GM21723 (cell line): ENCODE measurements around the gene FRYL.
"Not testable (repeated sequence)": the region's sequence is repeated elsewhere in the genome, so short reads cannot be mapped to it uniquely, and the experiment has no call there.

Experiments used
- ATAC-seq: cut with Tn5 transposase; IDR thresholded peaks from one replicate; pipeline ENCODE4 v1.9.1; 2021; ENCODE audit warnings: mild to moderate bottlenecking, moderate library complexity; ENCODE audit not compliant: unreplicated experiment

The FRYL gene

DNA sequence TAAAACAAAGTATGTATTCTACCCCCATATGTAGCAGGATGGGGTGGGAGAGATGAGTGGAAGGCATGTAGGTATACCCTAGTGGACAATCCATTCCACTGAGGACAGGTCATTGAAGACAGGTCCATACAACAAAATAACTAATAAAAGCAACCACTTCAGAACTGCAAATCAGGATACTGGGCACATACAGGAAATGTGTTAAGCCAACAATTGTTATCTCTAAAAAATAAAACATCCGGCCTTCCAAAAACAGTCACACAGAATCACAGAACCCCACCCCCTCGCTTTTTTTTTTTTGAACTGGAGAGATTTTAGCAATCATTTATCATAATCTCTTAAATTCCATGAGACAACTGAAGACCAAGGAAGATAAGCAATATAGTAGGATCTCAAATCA, 112.9 kb downstream of the FRYL start:
- no peak for ATAC-seq

DNA sequence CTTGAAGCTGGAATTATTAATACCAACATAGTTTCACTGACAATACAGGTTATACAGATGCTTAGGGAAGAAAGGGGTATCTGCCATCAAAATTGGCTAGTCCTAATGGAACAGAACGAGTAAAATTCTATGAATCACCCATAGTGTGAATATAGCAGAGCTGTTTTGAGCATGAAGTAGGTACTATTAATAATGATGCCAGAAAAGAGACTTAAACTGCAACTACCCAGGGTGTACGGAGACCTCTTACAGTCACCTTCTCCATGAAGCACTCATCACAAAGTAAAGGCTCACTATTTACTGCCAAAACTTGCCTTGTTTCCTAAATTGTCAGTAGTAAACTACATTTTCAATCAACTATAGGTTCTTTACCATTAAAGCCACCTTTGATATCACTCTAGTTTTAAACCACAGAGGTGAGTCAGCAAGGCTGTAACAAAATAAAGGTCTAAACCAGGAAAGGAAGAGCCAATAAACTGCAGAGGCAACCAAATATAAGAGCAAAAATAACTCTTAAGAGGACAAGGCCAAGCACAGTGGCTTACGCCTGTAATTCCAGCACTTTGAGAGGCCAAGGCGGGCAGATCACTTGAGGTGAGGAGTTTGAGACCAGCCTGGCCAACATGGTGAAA, 114.4 kb downstream of the FRYL start:
- no peak for ATAC-seq

DNA sequence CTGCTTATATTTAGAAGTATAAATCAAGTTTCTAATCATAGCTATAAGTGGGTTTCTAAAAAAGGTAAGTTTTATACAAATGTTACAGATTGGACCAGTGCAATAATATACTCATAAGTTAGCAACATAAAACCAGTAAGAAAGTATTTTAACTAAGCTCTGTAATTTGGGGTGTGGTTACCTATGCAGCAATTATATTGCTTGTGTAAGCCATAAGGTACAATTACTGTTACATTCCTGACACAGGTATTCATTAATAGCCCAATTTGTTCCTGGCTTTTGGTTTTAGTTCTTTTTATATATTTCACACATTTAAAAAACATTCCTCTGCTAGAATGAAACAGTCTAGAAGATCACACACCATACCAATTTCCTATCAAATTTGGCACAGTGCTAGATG, 115.1 kb downstream of the FRYL start:
- ATAC-seq = no peak

DNA sequence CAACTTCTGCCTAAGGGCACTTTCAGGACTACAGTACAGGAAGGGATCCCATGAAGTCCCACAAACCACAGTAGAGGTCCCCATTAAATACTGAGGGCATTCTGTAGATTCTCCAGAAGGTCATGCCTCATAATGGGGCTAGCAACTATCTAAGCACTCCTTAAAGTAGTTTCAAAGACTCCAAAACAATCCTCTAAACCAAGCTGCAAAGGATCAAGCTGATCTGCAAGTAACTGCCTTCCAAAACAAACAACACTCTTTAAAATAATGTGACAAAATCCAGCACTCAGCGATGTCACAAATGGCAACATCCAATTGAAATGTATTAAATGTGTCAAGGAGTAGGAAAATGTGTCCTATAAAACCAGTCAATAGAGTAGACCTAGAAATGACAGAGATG, 118.7 kb downstream of the FRYL start:
- ATAC-seq = no peak

DNA sequence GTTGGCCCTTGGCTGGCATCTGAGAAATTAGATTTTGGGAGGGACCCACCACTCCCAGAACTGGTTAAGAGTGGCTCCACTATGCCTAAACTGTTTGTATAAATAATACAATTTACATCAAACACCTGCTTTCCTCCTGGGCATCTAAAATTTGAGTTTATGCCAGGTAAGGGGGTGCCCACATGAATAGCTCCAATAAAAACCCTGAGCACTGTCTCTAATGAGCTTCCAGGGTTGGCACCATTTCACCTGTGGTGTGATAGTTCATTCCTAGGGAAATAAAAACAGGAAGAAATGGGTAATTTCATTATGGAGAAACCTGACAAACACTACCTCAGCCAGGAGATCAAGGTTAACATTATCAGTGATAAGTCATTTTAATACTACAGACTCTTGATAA, 119.7 kb downstream of the FRYL start:
- ATAC-seq = no peak

DNA sequence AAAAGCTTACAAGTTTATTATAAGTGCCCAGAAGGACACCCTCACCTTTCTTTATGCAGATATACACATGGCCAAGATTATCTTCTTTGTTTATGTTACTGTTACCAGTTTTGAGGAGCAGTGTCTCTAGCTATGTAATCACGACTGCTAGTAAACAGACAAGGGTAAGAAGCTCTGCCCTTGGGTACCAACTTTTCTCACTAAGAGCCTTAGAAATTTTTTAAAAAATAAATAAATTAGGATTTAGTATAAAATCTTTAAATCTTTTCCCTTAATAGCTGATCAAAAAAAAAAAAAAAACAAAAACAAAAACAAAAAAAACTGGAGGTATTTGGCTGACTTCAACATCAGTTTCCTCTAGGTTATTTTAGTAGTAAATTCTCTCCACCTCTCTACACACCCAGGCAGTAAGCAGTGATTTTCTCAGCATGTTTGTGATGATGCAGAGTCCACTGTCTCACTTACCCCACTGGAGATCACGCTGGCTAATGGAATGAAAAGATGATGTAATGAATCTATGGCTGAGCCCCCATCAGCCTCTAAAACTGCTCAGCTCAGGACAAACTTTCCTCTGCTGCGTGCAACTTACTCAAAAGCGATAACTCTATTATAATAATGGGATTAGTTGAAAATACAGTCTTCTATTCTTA, 125.9 kb downstream of the FRYL start:
- ATAC-seq = no peak

DNA sequence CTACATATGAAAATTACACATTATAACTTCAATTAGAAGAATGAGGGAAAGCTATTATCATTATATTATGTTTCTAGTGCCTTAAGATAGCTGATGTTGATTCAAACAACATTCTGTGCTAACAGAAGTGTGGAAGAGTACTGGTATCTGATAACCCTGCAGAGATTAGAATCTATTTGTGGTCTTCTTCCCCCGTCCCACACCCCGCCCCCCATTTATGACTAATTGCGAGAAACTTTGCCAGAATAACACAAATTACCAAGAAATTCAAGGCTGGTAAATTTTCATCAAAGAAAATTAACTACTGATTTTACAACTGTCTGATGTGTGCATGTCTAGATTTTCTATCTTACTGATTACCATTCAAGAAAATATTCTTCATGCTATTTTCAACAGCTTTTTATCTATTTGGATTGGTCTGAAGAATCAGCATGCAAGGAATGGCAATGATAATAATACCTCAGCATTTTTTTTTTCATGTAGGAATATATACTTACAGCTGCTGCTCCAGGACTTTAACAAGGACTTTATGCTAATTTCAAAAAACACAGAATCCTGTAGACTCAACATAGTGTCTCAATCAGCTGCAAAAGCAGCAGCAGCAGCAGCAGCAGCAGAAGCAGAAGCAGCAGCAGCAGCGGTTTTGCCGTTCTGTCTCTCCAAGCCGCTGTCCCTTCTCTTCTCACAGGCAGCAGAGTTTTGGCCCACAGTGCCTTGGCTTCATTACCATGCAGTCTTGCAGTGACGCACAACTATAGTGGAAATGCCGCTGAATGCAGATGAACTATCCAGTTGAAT, 126.7 kb downstream of the FRYL start:
- no peak for ATAC-seq

DNA sequence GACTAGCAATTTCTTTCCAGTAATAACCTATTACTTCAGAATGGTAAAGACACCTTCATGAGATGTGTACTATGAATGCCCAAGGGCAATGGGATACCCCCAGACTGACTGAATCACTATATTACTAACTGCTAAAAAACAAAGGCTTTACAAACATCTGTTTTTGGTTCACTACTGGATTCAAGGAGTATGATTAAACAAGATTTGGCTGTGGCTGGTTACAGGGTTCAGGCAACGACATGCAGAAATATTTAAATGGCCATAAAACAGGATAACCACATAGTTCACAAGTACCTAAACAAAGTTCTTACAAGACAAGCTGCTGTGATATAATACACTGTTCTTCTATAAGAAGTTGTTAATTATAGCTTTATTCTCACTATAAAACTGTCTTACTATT, 128.2 kb downstream of the FRYL start:
- ATAC-seq = no peak

DNA sequence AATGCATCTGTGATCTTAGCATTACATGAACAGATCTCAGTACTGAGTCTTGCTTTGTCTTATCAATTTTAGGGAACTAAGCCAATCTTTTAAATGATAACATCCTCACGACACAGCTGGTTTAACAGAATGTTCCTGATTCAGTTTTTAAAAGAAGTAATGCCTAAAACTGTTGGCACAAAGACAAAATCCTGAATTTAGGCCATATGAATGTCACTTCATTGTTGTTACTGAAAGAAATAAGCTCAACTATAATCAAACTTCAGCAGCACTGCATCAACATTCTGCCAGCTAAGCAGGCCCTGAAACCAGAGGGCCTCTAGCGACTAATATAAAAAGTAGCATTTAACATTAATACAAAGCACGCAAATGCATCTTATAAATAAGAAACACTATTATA, 130.6 kb downstream of the FRYL start:
- no peak for ATAC-seq

DNA sequence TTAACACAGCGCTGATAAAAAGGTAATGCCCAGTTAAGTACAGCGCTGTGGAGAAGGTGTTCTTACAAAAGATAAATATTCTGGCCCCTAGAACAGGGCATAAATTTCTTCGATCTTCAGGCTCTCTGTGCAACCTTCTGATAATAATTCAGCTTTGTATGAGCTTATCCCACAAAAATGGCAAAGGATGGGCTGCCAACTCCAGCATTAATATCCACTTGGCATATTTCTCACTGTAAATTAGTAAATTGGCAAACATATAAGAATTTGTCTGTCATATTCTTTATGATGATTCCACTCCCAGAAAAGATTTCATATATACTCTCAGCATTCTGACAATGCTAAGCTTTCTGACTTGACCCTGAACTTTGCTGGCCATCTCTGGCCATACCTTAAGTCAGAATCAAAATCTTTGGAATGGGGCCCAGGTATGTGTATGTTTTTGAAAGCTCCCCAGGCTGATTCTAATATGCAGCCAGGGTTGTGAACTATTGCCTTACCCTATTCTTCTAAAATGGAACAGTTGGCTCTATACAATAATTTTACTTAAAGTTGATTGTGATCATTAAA, 134.8 kb downstream of the FRYL start:
- no peak for ATAC-seq

DNA sequence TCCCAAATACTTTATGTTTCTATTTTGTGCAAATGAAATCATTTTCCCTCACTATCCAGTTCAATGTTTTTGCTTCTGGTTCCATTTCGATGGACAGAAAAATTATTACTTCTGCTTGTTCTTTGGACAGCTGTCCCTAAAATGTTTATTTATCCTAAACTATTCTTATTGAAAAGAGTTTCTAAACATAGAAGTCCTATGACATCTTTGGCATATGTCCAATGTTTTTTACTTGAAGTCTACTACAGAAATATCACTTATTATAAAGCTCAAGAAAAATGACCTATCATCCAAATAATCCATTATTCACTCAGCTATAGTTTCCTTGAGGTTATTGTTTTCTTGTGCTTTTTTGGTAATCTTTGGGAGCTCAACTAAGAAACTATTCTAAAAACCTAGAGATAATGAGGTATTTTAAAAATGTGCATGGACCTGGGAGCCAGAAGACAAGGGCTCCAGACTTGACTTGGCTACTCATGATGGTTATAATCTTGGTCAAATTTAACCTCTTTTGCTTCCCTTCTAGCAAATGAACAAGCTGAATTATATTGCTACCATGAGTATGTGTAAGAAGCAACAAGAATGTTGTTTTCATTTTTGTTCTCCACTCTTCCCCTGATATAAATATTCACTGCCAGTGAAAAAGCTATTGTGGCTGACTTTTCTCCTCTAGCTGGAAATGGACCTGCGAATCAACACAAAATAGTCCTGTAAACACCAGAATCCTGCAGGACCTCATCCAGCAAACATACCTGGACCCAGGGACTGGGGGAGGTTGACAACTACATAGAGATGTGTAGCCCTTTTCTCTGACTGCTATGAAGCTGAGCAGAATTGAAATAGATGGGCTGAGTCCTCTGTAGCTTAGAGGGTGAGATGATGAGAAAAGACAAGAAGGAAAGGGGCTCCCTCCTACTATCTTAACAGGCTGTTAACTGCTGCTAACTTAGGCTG, 137.4 kb downstream of the FRYL start:
- ATAC-seq = no peak

DNA sequence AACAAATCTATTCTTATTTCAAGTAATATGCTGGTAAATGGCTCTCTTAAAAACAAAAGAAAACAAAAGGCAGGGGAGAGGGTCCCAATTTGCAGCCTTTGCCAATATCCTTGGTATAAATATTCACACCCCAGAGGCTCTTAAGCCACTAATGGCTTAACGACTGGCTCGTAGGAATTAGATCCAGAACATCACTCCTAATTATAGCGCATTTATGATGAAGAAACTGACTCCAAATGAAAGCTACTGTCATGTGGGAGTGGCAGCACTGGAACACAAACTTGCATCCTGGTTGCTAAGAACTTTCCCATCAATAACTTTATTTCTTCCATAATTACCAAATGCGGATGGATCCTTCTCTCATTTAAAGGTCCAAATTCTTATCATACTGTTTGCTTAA, 138.7 kb downstream of the FRYL start:
- ATAC-seq = no peak

DNA sequence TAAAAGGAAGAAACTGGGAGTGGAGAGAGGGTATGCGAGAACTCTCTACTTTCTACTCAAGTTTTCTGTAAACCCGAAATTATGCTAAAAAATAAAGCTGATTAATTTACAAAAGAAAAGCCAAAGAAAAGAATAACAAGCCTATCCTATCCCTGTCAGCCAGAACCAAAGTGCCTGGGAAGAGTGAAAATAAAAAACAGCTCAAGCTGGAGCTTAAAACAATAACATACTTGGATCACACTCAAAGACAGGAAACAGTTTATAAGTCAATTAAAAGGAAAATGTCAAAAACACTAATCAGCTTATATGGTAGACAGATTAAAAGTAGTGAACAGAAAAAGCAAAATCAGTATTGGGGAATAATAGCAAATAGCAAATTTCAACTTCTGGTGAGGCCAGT, 139.4 kb downstream of the FRYL start:
- ATAC-seq = no peak

DNA sequence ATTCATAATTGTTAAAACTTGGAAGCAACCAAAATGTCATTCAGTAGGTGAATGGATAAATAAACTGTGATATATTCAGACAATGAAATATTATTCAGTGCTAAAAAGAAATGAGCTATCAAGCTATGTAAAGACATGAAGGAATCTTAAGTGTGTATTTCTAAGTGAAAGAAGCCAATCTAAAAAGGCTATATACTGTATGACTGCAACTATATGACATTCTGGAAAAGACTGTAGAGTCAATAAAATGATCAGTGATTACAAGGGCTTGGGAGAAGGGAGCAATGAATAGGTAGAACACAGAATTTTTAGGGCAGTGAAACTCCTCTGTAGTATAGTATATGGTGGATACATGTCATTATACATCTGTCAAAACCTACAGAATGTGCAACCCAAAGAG, 139.9 kb downstream of the FRYL start:
- no peak for ATAC-seq

DNA sequence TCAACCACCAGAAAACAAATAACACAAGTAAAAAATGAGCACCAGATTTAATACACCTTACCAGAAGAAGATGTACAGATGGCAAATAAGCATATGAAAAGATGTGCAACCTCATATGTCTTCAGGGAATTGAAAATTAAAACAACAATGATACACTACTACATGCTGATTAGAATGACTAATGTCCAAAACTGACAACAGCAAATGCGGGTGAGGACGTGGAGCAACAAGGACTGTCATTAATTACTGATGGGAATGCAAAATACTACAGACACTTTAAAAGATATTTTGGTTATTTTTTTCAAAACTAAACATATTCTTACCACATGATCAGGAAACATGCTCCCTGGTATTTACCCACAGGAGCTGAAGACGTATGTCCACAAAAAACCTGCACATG, 140.3 kb downstream of the FRYL start:
- no peak for ATAC-seq

DNA sequence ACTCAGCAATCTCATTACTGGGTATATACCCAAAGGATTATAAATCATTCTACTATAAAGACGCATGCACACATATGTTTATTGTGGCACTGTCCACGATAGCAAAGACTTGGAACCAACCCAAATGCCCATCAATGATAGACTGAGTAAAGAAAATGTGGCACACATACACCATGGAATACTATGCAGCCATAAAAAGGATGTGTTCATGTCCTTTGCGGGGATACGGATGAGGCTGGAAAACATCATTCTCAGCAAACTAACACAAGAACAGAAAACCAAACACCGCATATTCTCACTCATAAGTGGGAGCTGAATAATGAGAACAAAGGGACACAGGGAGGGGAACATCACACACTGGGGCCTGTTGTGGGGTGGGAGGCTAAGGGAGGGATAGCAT, 141.5 kb downstream of the FRYL start:
- not testable (repeated sequence) for ATAC-seq

DNA sequence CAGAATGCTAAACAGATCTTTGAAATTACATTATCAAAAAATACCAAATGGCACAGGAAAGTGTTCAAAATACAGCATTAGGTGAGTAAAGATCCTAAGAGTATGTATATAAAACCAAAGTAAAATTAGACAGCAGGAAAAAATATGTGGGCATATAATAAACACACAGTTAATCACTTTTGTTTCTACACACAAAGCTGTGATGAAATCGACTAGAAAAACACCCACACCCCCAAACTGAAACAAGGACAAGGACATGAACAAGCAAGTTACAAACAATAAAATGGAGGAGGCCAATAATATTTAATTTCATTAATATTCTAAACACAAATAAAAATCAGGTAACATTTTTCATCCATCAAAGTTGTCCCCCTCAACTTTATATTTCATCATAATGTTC, 143.2 kb downstream of the FRYL start:
- no peak for ATAC-seq

DNA sequence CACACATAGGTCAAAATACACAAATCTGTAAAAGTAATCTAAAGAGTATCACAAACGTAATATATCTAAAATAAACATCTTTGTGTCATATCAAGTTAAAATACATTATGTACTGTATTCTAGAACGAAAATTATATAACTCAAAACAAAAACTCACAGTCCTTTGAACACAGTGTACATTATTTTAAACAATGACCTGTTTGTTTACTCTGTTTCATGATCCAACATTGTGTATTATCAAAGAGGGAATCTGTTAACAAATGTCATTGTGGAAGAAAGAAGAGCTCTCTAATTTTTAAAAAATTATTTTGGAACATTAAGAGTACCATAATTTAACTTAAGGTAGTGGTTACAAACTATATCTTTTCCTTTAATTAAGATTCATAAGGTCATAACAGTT, 144.1 kb downstream of the FRYL start:
- no peak for ATAC-seq

DNA sequence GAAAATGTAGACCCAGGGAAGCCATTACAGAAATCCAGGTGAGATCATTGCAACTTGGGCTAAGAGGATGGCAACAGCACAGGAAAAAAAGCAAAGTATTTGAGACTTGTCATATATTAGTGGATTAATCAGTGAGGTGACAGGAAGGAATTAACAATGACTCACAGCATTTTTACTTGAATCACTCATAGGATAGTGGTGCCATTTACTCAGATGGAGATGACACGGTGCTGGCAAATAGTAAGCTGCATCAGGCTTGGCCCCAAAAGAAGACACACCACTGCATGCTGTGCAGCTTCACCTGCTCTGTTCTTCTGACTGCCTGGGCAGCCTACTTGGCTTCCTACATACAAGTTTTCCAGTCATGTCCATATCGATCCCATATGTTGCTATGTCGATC, 144.8 kb downstream of the FRYL start:
- ATAC-seq = no peak

DNA sequence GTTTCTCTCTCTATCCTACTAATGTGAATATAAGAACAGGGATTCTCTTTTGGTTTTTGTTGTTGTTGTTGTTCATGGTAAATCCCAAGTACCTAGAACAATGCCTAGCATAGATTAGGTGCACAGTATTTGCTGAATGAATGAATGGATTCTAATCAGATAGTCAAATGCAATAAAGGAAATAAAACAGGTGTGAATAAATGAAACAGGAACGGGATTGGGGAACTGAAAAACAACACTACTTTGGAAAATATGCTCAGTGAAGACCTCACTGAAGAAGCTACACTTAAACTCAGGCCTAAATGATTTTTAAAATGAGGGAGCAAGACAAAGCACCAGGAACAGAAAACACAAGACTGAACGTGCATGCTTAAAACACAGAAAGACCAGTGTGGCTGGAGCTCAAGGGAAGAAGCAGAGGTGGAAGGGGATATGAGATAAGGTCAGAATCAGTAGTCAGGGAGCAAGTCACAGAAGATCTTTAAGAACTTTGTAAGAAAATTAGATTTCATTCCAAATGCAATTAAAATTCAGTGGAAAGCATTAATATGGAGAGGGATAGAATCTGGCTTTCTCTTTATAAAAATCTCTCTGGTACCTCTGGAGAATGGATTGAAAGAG, 145.3 kb downstream of the FRYL start:
- no peak for ATAC-seq
